Measurements from ENCODE around the gene CPA1.

The CPA1 gene

GRCh38 chr7:130369110-130369711 is 11.1 kb upstream of the CPA1 start:
- no peak for TF ChIP-seq EZH2 (IDR thresholded peaks at IDR 0.05; ENCODE audit: borderline replicate concordance, low read depth, low read length, severe bottlenecking)
- TF ChIP-seq, protein P1, sequence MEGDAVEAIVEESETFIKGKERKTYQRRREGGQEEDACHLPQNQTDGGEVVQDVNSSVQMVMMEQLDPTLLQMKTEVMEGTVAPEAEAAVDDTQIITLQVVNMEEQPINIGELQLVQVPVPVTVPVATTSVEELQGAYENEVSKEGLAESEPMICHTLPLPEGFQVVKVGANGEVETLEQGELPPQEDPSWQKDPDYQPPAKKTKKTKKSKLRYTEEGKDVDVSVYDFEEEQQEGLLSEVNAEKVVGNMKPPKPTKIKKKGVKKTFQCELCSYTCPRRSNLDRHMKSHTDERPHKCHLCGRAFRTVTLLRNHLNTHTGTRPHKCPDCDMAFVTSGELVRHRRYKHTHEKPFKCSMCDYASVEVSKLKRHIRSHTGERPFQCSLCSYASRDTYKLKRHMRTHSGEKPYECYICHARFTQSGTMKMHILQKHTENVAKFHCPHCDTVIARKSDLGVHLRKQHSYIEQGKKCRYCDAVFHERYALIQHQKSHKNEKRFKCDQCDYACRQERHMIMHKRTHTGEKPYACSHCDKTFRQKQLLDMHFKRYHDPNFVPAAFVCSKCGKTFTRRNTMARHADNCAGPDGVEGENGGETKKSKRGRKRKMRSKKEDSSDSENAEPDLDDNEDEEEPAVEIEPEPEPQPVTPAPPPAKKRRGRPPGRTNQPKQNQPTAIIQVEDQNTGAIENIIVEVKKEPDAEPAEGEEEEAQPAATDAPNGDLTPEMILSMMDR (IDR thresholded peaks at IDR 0.05; ENCODE audit: borderline replicate concordance, extremely low read depth, low read length, poor library complexity, severe bottlenecking), result no peak
- no peaks in the 10 kb centered on the region for H3K79me2 ChIP-seq (ENCODE audit: insufficient read depth, low read length)
- no peaks in the 10 kb centered on the region for H3K4me1 ChIP-seq (ENCODE audit: insufficient read depth, low read length)
- no peak overlapping the region for H3K4me2 ChIP-seq (ENCODE audit: insufficient read depth, low read length)
- no peak overlapping the region for H3K9ac ChIP-seq (ENCODE audit: low read depth, low read length)
- H3K27me3 ChIP-seq (ENCODE audit: insufficient read depth, low read length, poor library complexity), result no peaks in the 10 kb centered on the region
- ATAC-seq (ENCODE audit: insufficient read depth, low read depth), result no peak
- no peak for DNase-seq
- H3K4me3 ChIP-seq (ENCODE audit: low read depth in 1 of 2, low read length in 2 of 2), result no peak overlapping the region
- no peaks in the 10 kb centered on the region for H3K36me3 ChIP-seq (ENCODE audit: insufficient read depth, low read length)
- H3K9me3 ChIP-seq (ENCODE audit: insufficient read depth, low read length, severe bottlenecking), result no peaks in the 10 kb centered on the region
- H2AFZ ChIP-seq (ENCODE audit: low read depth, low read length), result no peak overlapping the region
- H4K20me1 ChIP-seq (ENCODE audit: insufficient read depth, low read length), result no peaks in the 10 kb centered on the region
- no peak overlapping the region for H3K27ac ChIP-seq (ENCODE audit: low read length)

GRCh38 chr7:130369831-130370550 is 10.3 kb upstream of the CPA1 start:
- Histone ChIP-seq H3K4me2 (ENCODE audit: insufficient read depth, low read length) (no peak overlapping the region), H3K4me1 (ENCODE audit: insufficient read depth, low read length) (no peaks in the 10 kb centered on the region), H3K4me3 (ENCODE audit: low read depth in 1 of 2, low read length in 2 of 2) (no peak overlapping the region), H3K27ac (ENCODE audit: low read length) (no peak overlapping the region), H3K36me3 (ENCODE audit: insufficient read depth, low read length) (no peaks in the 10 kb centered on the region), H3K79me2 (ENCODE audit: insufficient read depth, low read length) (no peaks in the 10 kb centered on the region), H3K27me3 (ENCODE audit: insufficient read depth, low read length, poor library complexity) (no peaks in the 10 kb centered on the region), H3K9me3 (ENCODE audit: insufficient read depth, low read length, severe bottlenecking) (no peaks in the 10 kb centered on the region), H4K20me1 (ENCODE audit: insufficient read depth, low read length) (no peaks in the 10 kb centered on the region), H3K9ac (ENCODE audit: low read depth, low read length) (no peak overlapping the region), H2AFZ (ENCODE audit: low read depth, low read length) (no peak overlapping the region)
- TF ChIP-seq, protein P1 (IDR thresholded peaks at IDR 0.05; ENCODE audit: borderline replicate concordance, extremely low read depth, low read length, poor library complexity, severe bottlenecking), result no peak
- no peak for TF ChIP-seq EZH2 (IDR thresholded peaks at IDR 0.05; ENCODE audit: borderline replicate concordance, low read depth, low read length, severe bottlenecking)
- DNase-seq (no peak), ATAC-seq (ENCODE audit: insufficient read depth, low read depth) (no peak)

- Histone ChIP-seq H3K9ac (ENCODE audit: low read depth, low read length) (no peak overlapping the region), H3K4me1 (ENCODE audit: insufficient read depth, low read length) (no peaks in the 10 kb centered on the region), H2AFZ (ENCODE audit: low read depth, low read length) (no peak overlapping the region), H3K27me3 (ENCODE audit: insufficient read depth, low read length, poor library complexity) (no peaks in the 10 kb centered on the region), H3K9me3 (ENCODE audit: insufficient read depth, low read length, severe bottlenecking) (peaks cover 3% of the 10 kb centered on the region), H3K36me3 (ENCODE audit: insufficient read depth, low read length) (no peaks in the 10 kb centered on the region), H3K27ac (ENCODE audit: low read length) (no peak overlapping the region), H3K4me2 (ENCODE audit: insufficient read depth, low read length) (no peak overlapping the region), H3K4me3 (ENCODE audit: low read depth in 1 of 2, low read length in 2 of 2) (no peak overlapping the region), H4K20me1 (ENCODE audit: insufficient read depth, low read length) (no peaks in the 10 kb centered on the region), H3K79me2 (ENCODE audit: insufficient read depth, low read length) (no peaks in the 10 kb centered on the region)
- TF ChIP-seq, protein P1 (IDR thresholded peaks at IDR 0.05; ENCODE audit: borderline replicate concordance, extremely low read depth, low read length, poor library complexity, severe bottlenecking), result no peak
- TF ChIP-seq EZH2 (IDR thresholded peaks at IDR 0.05; ENCODE audit: borderline replicate concordance, low read depth, low read length, severe bottlenecking), result no peak
- DNase-seq (no peak), ATAC-seq (ENCODE audit: insufficient read depth, low read depth) (no peak)
Measured at GRCh38 chr7:130371046-130371445, 9.2 kb upstream of the CPA1 start.
